ENCODE data around the gene NRXN3. TPM values are rescaled to one million over a fixed set of nuclear protein-coding genes. Genes with fewer than 3 reads are reported as not detected.

NRXN3 gene
- total RNA-seq, 3 donors from 2014 or later: 2.1 to 27.3 (median 2.6) TPM

DNA sequence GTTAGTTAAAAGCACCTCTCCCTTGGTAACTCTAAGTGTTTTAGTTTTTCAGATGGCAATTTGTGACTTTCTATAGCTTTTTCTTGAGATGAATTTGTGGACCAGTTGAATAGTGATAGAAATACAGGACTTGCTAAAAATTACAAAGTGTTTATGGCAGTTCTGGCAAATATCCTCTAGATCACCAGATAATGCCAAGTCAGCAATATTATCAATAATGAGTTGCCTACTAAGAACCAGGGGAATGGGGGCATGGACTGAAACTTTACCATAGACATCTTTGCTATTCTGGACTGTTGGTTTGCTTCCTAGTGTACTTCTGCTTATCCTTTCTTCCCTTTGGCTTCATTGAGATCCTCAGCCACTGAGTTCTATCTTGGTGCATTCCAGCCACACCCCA is 1456.9 kb downstream of the NRXN3 start:
- TF ChIP-seq CTCF (IDR thresholded peaks at IDR 0.05): no peak
- H3K36me3 ChIP-seq (ENCODE audit: low read depth): no peaks in the 10 kb centered on the region
- intact Hi-C loops (cut with DNase I, micrococcal nuclease): no loop called here
- no peaks in the 10 kb centered on the region for H3K9me3 ChIP-seq
- no peak overlapping the region for H3K4me3 ChIP-seq
- ATAC-seq (no peak), DNase-seq (no peak)
- H3K4me1 ChIP-seq (ENCODE audit: low read depth): no peaks in the 10 kb centered on the region

DNA sequence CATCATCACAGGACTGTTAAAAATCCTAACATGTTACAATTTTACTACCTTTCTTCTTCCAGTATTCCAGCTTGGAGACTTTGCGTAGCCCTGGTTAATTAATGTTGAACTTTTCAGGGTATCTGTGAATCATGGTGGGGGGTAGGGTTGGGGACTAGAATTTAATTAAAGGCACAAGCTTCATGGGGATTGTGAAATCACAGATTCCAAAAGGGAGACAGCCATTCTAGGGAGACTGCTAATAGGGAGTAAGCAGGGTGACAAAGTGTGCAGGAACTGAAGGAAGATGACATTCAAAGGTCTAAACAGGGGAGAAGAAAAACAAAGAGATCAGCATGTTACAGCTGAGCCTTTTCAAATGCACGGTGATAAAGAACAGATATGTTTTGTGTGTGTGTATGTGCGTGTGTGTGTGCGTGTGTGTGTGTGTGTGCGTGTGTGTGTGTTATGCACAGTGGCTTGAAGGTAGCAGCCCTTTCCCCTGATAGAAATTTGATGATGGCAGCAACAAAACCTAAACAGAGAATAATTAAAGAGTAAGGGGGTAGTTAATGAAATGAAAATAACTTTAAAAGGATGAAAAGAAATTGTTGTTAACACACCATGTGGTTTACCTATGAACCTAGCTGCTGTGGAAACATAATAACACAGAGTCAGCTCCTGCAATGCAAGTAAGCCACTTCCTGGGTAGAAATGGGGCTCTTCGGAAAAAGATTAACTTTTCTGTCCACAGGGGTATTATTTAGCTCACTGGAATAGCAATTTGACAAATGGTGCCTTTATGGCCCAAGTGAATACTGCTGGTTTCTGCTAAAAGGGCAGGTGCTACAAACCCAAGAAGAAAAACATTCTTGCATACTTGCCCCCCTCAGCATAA is 1459.5 kb downstream of the NRXN3 start:
- Histone ChIP-seq H3K4me1 (ENCODE audit: low read depth) (no peaks in the 10 kb centered on the region), H3K4me3 (no peak overlapping the region), H3K9me3 (no peaks in the 10 kb centered on the region), H3K36me3 (ENCODE audit: low read depth) (no peaks in the 10 kb centered on the region)
- intact Hi-C loops (cut with DNase I, micrococcal nuclease): no loop called here
- ATAC-seq (no peak), DNase-seq (no peak)
- no peak for TF ChIP-seq CTCF (IDR thresholded peaks at IDR 0.05)

- intact Hi-C loops (cut with DNase I, micrococcal nuclease): no loop called here
- no peak for ATAC-seq
Observed at GRCh38 chr14:79630288-79630960, 1460.3 kb downstream of the NRXN3 start.

DNA sequence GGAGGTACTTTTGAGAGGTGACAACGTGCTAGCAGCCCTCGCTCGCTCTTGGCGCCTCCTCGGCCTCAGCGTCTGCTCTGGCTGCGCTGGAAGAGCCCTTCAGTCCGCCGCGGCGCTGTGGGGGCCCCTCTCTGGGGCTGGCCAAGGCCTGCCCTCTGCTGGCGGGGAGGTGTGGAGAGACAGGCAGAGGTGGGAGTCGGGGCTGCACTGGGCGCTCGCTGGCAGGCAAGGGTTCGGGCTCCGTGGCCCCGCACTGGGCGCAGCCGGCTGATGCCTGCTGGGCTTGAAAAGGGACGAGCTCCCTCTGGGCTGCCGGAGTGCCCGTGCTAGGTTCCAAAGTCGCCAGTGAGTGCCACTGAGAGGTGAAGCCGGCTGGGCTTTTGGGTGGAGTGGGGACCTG is 1461.1 kb downstream of the NRXN3 start:
- H3K9me3 ChIP-seq: no peaks in the 10 kb centered on the region
- peak in 1 of 3 donors; percentile 44 for DNase-seq

More at GRCh38 chr14:79630288-79630960, 1460.3 kb downstream of the NRXN3 start:
- Histone ChIP-seq H3K9me3 (no peaks in the 10 kb centered on the region), H3K36me3 (ENCODE audit: low read depth) (no peaks in the 10 kb centered on the region), H3K4me3 (no peak overlapping the region), H3K4me1 (ENCODE audit: low read depth) (no peaks in the 10 kb centered on the region)
- DNase-seq: no peak
- TF ChIP-seq CTCF (IDR thresholded peaks at IDR 0.05): no peak

GRCh38 chr14:79638672-79639266 is 1468.6 kb downstream of the NRXN3 start:
- no peak for DNase-seq
- H3K4me1 ChIP-seq (ENCODE audit: low read depth): no peaks in the 10 kb centered on the region
- no peak for ATAC-seq
- TF ChIP-seq CTCF (IDR thresholded peaks at IDR 0.05): no peak
- no peaks in the 10 kb centered on the region for H3K36me3 ChIP-seq (ENCODE audit: low read depth)
- no peaks in the 10 kb centered on the region for H3K9me3 ChIP-seq
- H3K4me3 ChIP-seq: no peak overlapping the region
- intact Hi-C loops (cut with DNase I, micrococcal nuclease): no loop called here

More for the DNA sequence above, 1461.1 kb downstream of the NRXN3 start:
- Histone ChIP-seq H3K4me1 (ENCODE audit: low read depth) (no peaks in the 10 kb centered on the region), H3K4me3 (no peak overlapping the region), H3K36me3 (ENCODE audit: low read depth) (no peaks in the 10 kb centered on the region)
- intact Hi-C loops (cut with DNase I, micrococcal nuclease): no loop called here
- ATAC-seq: no peak
- TF ChIP-seq CTCF (IDR thresholded peaks at IDR 0.05): no peak
